Measurements from ENCODE around the gene CBR3.

- TF ChIP-seq, protein P1, sequence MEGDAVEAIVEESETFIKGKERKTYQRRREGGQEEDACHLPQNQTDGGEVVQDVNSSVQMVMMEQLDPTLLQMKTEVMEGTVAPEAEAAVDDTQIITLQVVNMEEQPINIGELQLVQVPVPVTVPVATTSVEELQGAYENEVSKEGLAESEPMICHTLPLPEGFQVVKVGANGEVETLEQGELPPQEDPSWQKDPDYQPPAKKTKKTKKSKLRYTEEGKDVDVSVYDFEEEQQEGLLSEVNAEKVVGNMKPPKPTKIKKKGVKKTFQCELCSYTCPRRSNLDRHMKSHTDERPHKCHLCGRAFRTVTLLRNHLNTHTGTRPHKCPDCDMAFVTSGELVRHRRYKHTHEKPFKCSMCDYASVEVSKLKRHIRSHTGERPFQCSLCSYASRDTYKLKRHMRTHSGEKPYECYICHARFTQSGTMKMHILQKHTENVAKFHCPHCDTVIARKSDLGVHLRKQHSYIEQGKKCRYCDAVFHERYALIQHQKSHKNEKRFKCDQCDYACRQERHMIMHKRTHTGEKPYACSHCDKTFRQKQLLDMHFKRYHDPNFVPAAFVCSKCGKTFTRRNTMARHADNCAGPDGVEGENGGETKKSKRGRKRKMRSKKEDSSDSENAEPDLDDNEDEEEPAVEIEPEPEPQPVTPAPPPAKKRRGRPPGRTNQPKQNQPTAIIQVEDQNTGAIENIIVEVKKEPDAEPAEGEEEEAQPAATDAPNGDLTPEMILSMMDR (IDR thresholded peaks at IDR 0.05; ENCODE audit: extremely low read depth in 1 of 2, insufficient read depth in 1 of 2, low read depth in 1 of 2, low read length in 2 of 2): no peak
- no peak for TF ChIP-seq GATA2 (IDR thresholded peaks at IDR 0.05; ENCODE audit: insufficient read depth, insufficient read length, low read depth, low read length)
- TF ChIP-seq POLR2AphosphoS5 (IDR thresholded peaks at IDR 0.05; ENCODE audit: insufficient read depth, low read depth, low read length): no peak
Observed at GRCh38 chr21:36194024-36194423, 59.1 kb downstream of the CBR3 start.

All from endothelial cell of umbilical vein (primary cell).